ENCODE measurements around the gene MMP23B. TPM values are rescaled to one million over a fixed set of nuclear protein-coding genes. Genes with fewer than 3 reads are reported as not detected.
A peak's percentile ranks its signal among the peaks of the same experiment; 100 is the strongest.

Gene MMP23B
- total and polyA plus RNA-seq, 10 of the 15 experiments (the other 5 are each of a cell fraction or from before 2014, with no cell fraction given): 0.25 to 0.76 (median 0.34) TPM; not detected in 4

- DNase-seq (ENCODE audit: low read depth, low spot score) (no peak), FAIRE-seq (no peak), ATAC-seq (no peak)
- Histone ChIP-seq H3K4me1 (ENCODE audit: control insufficient read depth, insufficient read depth, low read length) (peaks cover 42% of the 10 kb centered on the region), H4K20me1 (ENCODE audit: control insufficient read depth, insufficient read depth) (no peaks in the 10 kb centered on the region), H3K27ac (ENCODE audit: control insufficient read depth, insufficient read depth) (no peak overlapping the region), H3K4me2 (ENCODE audit: control insufficient read depth, insufficient read depth) (peak overlapping the region; percentile 71), H3K9me3 (replicated peaks; ENCODE audit: control insufficient read depth, insufficient read depth, low read length) (no peaks in the 10 kb centered on the region), H2AFZ (ENCODE audit: control insufficient read depth, low read depth, low read length) (no peak overlapping the region), H3K79me2 (ENCODE audit: control insufficient read depth, insufficient read depth, low read length) (no peaks in the 10 kb centered on the region), H3K27me3 (replicated peaks in 1 of 2; ENCODE audit: control insufficient read depth in 2 of 2, insufficient read depth in 2 of 2, low read length in 1 of 2) (peaks cover 0 to 2% of the 10 kb centered on the region in 2 experiments; a peak in 2 of 4 replicates), H3K36me3 (ENCODE audit: control insufficient read depth in 2 of 2, insufficient read depth in 2 of 2, low read length in 1 of 2) (no peaks in the 10 kb centered on the region), H3K4me3 (no peak overlapping the region), H3K9ac (ENCODE audit: control insufficient read depth, insufficient read depth, low read length) (no peak overlapping the region; the same call in 1 of the 2 replicates)
- TF ChIP-seq WRNIP1 (IDR thresholded peaks at IDR 0.05; ENCODE audit: borderline replicate concordance, low read depth, low read length) (no peak), POU2F2 (IDR thresholded peaks at IDR 0.05; ENCODE audit: borderline replicate concordance, low read depth, low read length) (no peak)
- in situ Hi-C loops (cut with MboI) (no loop called here), intact Hi-C loops (cut with micrococcal nuclease; ENCODE audit: unreplicated experiment) (no loop called here)
- ChIA-PET RAD21 (ENCODE audit: unreplicated experiment) (no interaction called here), POLR2A (no interaction called here), CTCF (interaction anchor here (1.0 kb wide), 1 partner anchor 32 kb away, joined by 5 read pairs; no protein-coding TSS in a partner anchor), SMC1A (ENCODE audit: uncharacterized antibody, unreplicated experiment) (interaction anchor here (1.5 kb wide), 1 partner anchor 12 kb away, joined by 9 read pairs; no protein-coding TSS in a partner anchor)
- WGBS (ENCODE audit: insufficient coverage, insufficient replicate concordance, low lambda C conversion rate, missing lambda C conversion rate): 72% methylated on average over 15 of the region's 15 CpGs
- no TSS peak for BruUV-seq (replicated peaks)
Observed at GRCh38 chr1:1601564-1602303, 30.2 kb upstream of the MMP23B start.

- DNase-seq (ENCODE audit: low read depth, low spot score): no peak
- intact Hi-C loops (cut with micrococcal nuclease; ENCODE audit: unreplicated experiment): no loop called here
- POLR2A ChIA-PET: no interaction called here
Observed at GRCh38 chr1:1602304-1602967, 29.5 kb upstream of the MMP23B start.

More at GRCh38 chr1:1602304-1602967, 29.5 kb upstream of the MMP23B start:
- peak; percentile 61 for ATAC-seq
- H3K36me3 ChIP-seq (ENCODE audit: control insufficient read depth in 2 of 2, insufficient read depth in 2 of 2, low read length in 1 of 2): no peaks in the 10 kb centered on the region
- H3K9ac ChIP-seq (ENCODE audit: control insufficient read depth, insufficient read depth, low read length): no peak overlapping the region
- H2AFZ ChIP-seq (ENCODE audit: control insufficient read depth, low read depth, low read length): no peak overlapping the region
- in situ Hi-C loops (cut with MboI): no loop called here
- SMC1A ChIA-PET (ENCODE audit: uncharacterized antibody, unreplicated experiment): interaction anchor here (1.2 to 1.5 kb wide), 2 partner anchors 12 to 26 kb away, joined by 3 to 9 read pairs; no protein-coding TSS in a partner anchor
- no peak overlapping the region for H3K4me3 ChIP-seq
- TF ChIP-seq TCF12 (IDR thresholded peaks at IDR 0.05; ENCODE audit: low read depth, low read length) (0 out of 2 replicates have a peak, but pooled peaks have one; percentile 44), ATF7 (IDR thresholded peaks at IDR 0.05; ENCODE audit: low read depth) (peak; percentile 21; the same call in 1 of the 2 replicates), MEF2B (IDR thresholded peaks at IDR 0.05; ENCODE audit: partially characterized antibody, poor library complexity, severe bottlenecking) (peak; percentile 61), IRF4 (IDR thresholded peaks at IDR 0.05; ENCODE audit: low read depth, low read length) (0 out of 2 replicates have a peak, but pooled peaks have one; percentile 17), TCF3 (IDR thresholded peaks at IDR 0.05; ENCODE audit: borderline replicate concordance, insufficient read depth, low read depth, low read length) (0 out of 2 replicates have a peak, but pooled peaks have one; percentile 45), POLR2AphosphoS2 (IDR thresholded peaks at IDR 0.05; ENCODE audit: low read depth, low read length) (no peak), EED (IDR thresholded peaks at IDR 0.05; ENCODE audit: low read depth) (0 out of 2 replicates have a peak, but pooled peaks have one; percentile 17), HDAC2 (IDR thresholded peaks at IDR 0.05) (no peak), MEF2A (IDR thresholded peaks at IDR 0.05; ENCODE audit: insufficient read depth, low read depth, low read length) (peak; percentile 93), CREM (IDR thresholded peaks at IDR 0.05; ENCODE audit: low read depth) (peak; percentile 34; the same call in 1 of the 2 replicates), JUNB (IDR thresholded peaks at IDR 0.05) (peak; percentile 36; the same call in 1 of the 2 replicates), SPI1 (IDR thresholded peaks at IDR 0.05; ENCODE audit: borderline replicate concordance, insufficient read depth, low read depth, low read length) (0 out of 2 replicates have a peak, but pooled peaks have one; percentile 12), IRF5 (IDR thresholded peaks at IDR 0.05; ENCODE audit: borderline replicate concordance) (no peak)
- 21% methylated on average over 17 of the region's 18 CpGs for WGBS (ENCODE audit: insufficient coverage, insufficient replicate concordance, low lambda C conversion rate, missing lambda C conversion rate)
- H3K4me1 ChIP-seq (ENCODE audit: control insufficient read depth, insufficient read depth, low read length): peaks cover 40% of the 10 kb centered on the region
- H3K27ac ChIP-seq (ENCODE audit: control insufficient read depth, insufficient read depth): peak overlapping the region; percentile 43; the same call in 1 of the 2 replicates
- H4K20me1 ChIP-seq (ENCODE audit: control insufficient read depth, insufficient read depth): no peaks in the 10 kb centered on the region
- H3K9me3 ChIP-seq (replicated peaks; ENCODE audit: control insufficient read depth, insufficient read depth, low read length): no peaks in the 10 kb centered on the region
- H3K4me2 ChIP-seq (ENCODE audit: control insufficient read depth, insufficient read depth): peak overlapping the region; percentile 71
- RAD21 ChIA-PET (ENCODE audit: unreplicated experiment): no interaction called here
- FAIRE-seq: peak; percentile 73
- H3K79me2 ChIP-seq (ENCODE audit: control insufficient read depth, insufficient read depth, low read length): no peaks in the 10 kb centered on the region
- CTCF ChIA-PET: interaction anchor here (1.0 kb wide), 1 partner anchor 32 kb away, joined by 5 read pairs; no protein-coding TSS in a partner anchor
- no peaks in the 10 kb centered on the region; a peak in 2 of 4 replicates for H3K27me3 ChIP-seq (replicated peaks in 1 of 2; ENCODE audit: control insufficient read depth in 2 of 2, insufficient read depth in 2 of 2, low read length in 1 of 2)
- BruUV-seq (replicated peaks): no TSS peak

Data from GM12878 (cell line).